BLaER1 treated with 17β-estradiol and CSF1 and Interleukin-3, amounts not matched to agents 10 nM and 100 nM (cell line): ENCODE measurements around the gene TMEM37.

ENCODE experiments used
- H3K27ac ChIP-seq, 11 experiments: shearing (Covaris generic); formaldehyde crosslinking; 2 replicates each; pipeline ENCODE4 v1.8.1; 2022
- H3K27me3 ChIP-seq, 11 experiments: shearing (Covaris generic); formaldehyde crosslinking; 2 replicates each; pipeline ENCODE4 v1.8.1; 2022
- H3K36me3 ChIP-seq, 11 experiments: shearing (Covaris generic); formaldehyde crosslinking; 2 replicates each; pipeline ENCODE4 v1.8.1; 2022
- H3K4me1 ChIP-seq, 10 experiments: shearing (Covaris generic); formaldehyde crosslinking; 2 replicates each; pipeline ENCODE4 v1.8.1; 2022
- H3K4me2 ChIP-seq, 11 experiments: shearing (Covaris generic); formaldehyde crosslinking; 2 replicates each; pipeline ENCODE4 v1.8.1; 2022
- H3K4me3 ChIP-seq, 10 experiments: shearing (Covaris generic); formaldehyde crosslinking; 2 replicates each; pipeline ENCODE4 v1.8.1; 2022
- H3K9ac ChIP-seq, 11 experiments: shearing (Covaris generic); formaldehyde crosslinking; 2 replicates each; pipeline ENCODE4 v1.8.1; 2022
- H3K9me3 ChIP-seq, 11 experiments: shearing (Covaris generic); formaldehyde crosslinking; replicated peaks in 1 of 11; 2 replicates each; pipeline ENCODE4 v1.8.1; 2022
- H4K20me1 ChIP-seq, 11 experiments: shearing (Covaris generic); formaldehyde crosslinking; 2 replicates each; pipeline ENCODE4 v1.8.1; 2022
- Cebpa-rat ChIP-seq, 11 experiments: shearing (Covaris generic); IDR thresholded peaks; 2 replicates each; pipeline ENCODE4 v1.8.1; 2022

TMEM37 gene

GRCh38 chr2:119414894-119415293 lies 16.8 kb upstream of the TMEM37 start:
- peaks cover 13 to 29% (median 24%) of the 10 kb centered on the region in 10 experiments for H3K4me1 ChIP-seq
- peak overlapping the region in 9 of 11 experiments; percentile 21 to 64 (median 57); a peak in 15 of 22 replicates for H3K4me2 ChIP-seq
- no peaks in the 10 kb centered on the region for H3K36me3 ChIP-seq
- no peaks in the 10 kb centered on the region for H4K20me1 ChIP-seq
- no peak overlapping the region for H3K4me3 ChIP-seq
- no peaks in the 10 kb centered on the region for H3K27me3 ChIP-seq
- no peak for TF ChIP-seq Cebpa-rat (IDR thresholded peaks at IDR 0.05)
- H3K9me3 ChIP-seq, result peaks cover 6 to 29% (median 18%) of the 10 kb centered on the region in 11 experiments; a peak in 21 of 22 replicates
- H3K9ac ChIP-seq, result no peak overlapping the region
- H3K27ac ChIP-seq, result no peak overlapping the region

- Histone ChIP-seq H4K20me1 (no peaks in the 10 kb centered on the region), H3K9me3 (peaks cover 4 to 33% (median 20%) of the 10 kb centered on the region in 11 experiments; a peak in 21 of 22 replicates)
- TF ChIP-seq Cebpa-rat (IDR thresholded peaks at IDR 0.05), result no peak
Measured at GRCh38 chr2:119415630-119416029, 16.0 kb upstream of the TMEM37 start.

GRCh38 chr2:119416299-119416923 lies 15.2 kb upstream of the TMEM37 start:
- no peaks in the 10 kb centered on the region; a peak in 1 of 22 replicates for H3K36me3 ChIP-seq
- H3K4me1 ChIP-seq, result peaks cover 13 to 38% (median 24%) of the 10 kb centered on the region in 10 experiments
- H3K9me3 ChIP-seq, result peaks cover 9 to 36% (median 26%) of the 10 kb centered on the region in 11 experiments
- no peaks in the 10 kb centered on the region for H4K20me1 ChIP-seq
- no peak overlapping the region for H3K27ac ChIP-seq
- H3K27me3 ChIP-seq, result no peaks in the 10 kb centered on the region
- H3K9ac ChIP-seq, result no peak overlapping the region
- no peak overlapping the region for H3K4me3 ChIP-seq
- H3K4me2 ChIP-seq, result peak overlapping the region in 10 of 11 experiments; percentile 3 to 64 (median 48); a peak in 15 of 22 replicates
- no peak for TF ChIP-seq Cebpa-rat (IDR thresholded peaks at IDR 0.05)

More at GRCh38 chr2:119415630-119416029, 16.0 kb upstream of the TMEM37 start:
- Histone ChIP-seq H3K4me3 (no peak overlapping the region), H3K36me3 (no peaks in the 10 kb centered on the region), H3K4me2 (peak overlapping the region; percentile 3 to 64 (median 53); a peak in 17 of 22 replicates), H3K27ac (no peak overlapping the region), H3K9ac (no peak overlapping the region), H3K4me1 (peaks cover 13 to 37% (median 24%) of the 10 kb centered on the region in 10 experiments), H3K27me3 (no peaks in the 10 kb centered on the region)

GRCh38 chr2:119417908-119418307 lies 13.7 kb upstream of the TMEM37 start:
- Histone ChIP-seq H3K9ac (no peak overlapping the region), H3K27ac (no peak overlapping the region), H3K4me2 (no peak overlapping the region), H3K27me3 (no peaks in the 10 kb centered on the region), H3K4me3 (no peak overlapping the region), H4K20me1 (no peaks in the 10 kb centered on the region), H3K36me3 (no peaks in the 10 kb centered on the region; a peak in 1 of 22 replicates), H3K9me3 (peaks cover 15 to 40% (median 34%) of the 10 kb centered on the region in 11 experiments), H3K4me1 (peaks cover 13 to 43% (median 27%) of the 10 kb centered on the region in 10 experiments)
- no peak for TF ChIP-seq Cebpa-rat (IDR thresholded peaks at IDR 0.05)

- Histone ChIP-seq H3K9me3 (peaks cover 15 to 39% (median 29%) of the 10 kb centered on the region in 11 experiments), H3K27ac (no peak overlapping the region), H3K27me3 (no peaks in the 10 kb centered on the region), H3K36me3 (no peaks in the 10 kb centered on the region; a peak in 1 of 22 replicates), H3K4me2 (no peak overlapping the region), H3K4me1 (peaks cover 13 to 41% (median 27%) of the 10 kb centered on the region in 10 experiments), H3K4me3 (no peak overlapping the region), H4K20me1 (no peaks in the 10 kb centered on the region), H3K9ac (no peak overlapping the region)
- no peak for TF ChIP-seq Cebpa-rat (IDR thresholded peaks at IDR 0.05)
Measured at GRCh38 chr2:119419065-119419464, 12.6 kb upstream of the TMEM37 start.

GRCh38 chr2:119419803-119420508 lies 11.7 kb upstream of the TMEM37 start:
- Histone ChIP-seq H3K4me3 (no peak overlapping the region), H3K36me3 (no peaks in the 10 kb centered on the region; a peak in 1 of 22 replicates), H3K27me3 (no peaks in the 10 kb centered on the region), H3K27ac (no peak overlapping the region), H3K9ac (no peak overlapping the region), H3K4me1 (peaks cover 8 to 32% (median 21%) of the 10 kb centered on the region in 10 experiments), H3K9me3 (peaks cover 15 to 30% (median 22%) of the 10 kb centered on the region in 11 experiments), H3K4me2 (peak overlapping the region in 2 of 11 experiments; percentile 23 to 74; a peak in 4 of 22 replicates), H4K20me1 (no peaks in the 10 kb centered on the region)
- no peak for TF ChIP-seq Cebpa-rat (IDR thresholded peaks at IDR 0.05)

- Histone ChIP-seq H3K4me1 (peaks cover 0 to 32% (median 11%) of the 10 kb centered on the region in 10 experiments; a peak in 17 of 20 replicates), H3K36me3 (no peaks in the 10 kb centered on the region; a peak in 1 of 22 replicates), H3K4me2 (peak overlapping the region in 1 of 11 experiments; percentile 31; a peak in 1 of 22 replicates), H4K20me1 (no peaks in the 10 kb centered on the region), H3K9me3 (peaks cover 15 to 28% (median 22%) of the 10 kb centered on the region in 11 experiments), H3K27me3 (no peaks in the 10 kb centered on the region), H3K9ac (no peak overlapping the region), H3K27ac (no peak overlapping the region), H3K4me3 (no peak overlapping the region)
- TF ChIP-seq Cebpa-rat (IDR thresholded peaks at IDR 0.05), result no peak
Measured at GRCh38 chr2:119421304-119421703, 10.3 kb upstream of the TMEM37 start.

GRCh38 chr2:119421741-119422140 lies 9.9 kb upstream of the TMEM37 start:
- H3K4me2 ChIP-seq, result peak overlapping the region in 1 of 11 experiments; percentile 31; a peak in 2 of 22 replicates
- H3K36me3 ChIP-seq, result no peaks in the 10 kb centered on the region; a peak in 1 of 22 replicates
- peaks cover 15 to 28% (median 22%) of the 10 kb centered on the region in 11 experiments for H3K9me3 ChIP-seq
- TF ChIP-seq Cebpa-rat (IDR thresholded peaks at IDR 0.05), result no peak
- H3K27me3 ChIP-seq, result no peaks in the 10 kb centered on the region
- peaks cover 0 to 36% (median 10%) of the 10 kb centered on the region in 10 experiments; a peak in 15 of 20 replicates for H3K4me1 ChIP-seq
- H4K20me1 ChIP-seq, result no peaks in the 10 kb centered on the region
- H3K4me3 ChIP-seq, result no peak overlapping the region
- H3K27ac ChIP-seq, result no peak overlapping the region
- no peak overlapping the region for H3K9ac ChIP-seq
